Fibroblast of the aortic adventitia (primary cell): Measurements from ENCODE around the gene PHGDH. TPM values are rescaled to one million over a fixed set of nuclear protein-coding genes. Genes with fewer than 3 reads are reported as not detected.
"Not testable (repeated sequence)": the region's sequence is repeated elsewhere in the genome, so short reads cannot be mapped to it uniquely, and the experiment has no call there.

Source experiments
- DNase-seq: peaks from one replicate; pipeline ENCODE4 v3.0.0-alpha.2; 2010; ENCODE audit warnings: low read depth
- H3K4me3 ChIP-seq: 2 replicates; pipeline ENCODE4 v1.5.1; 2011; ENCODE audit warnings: low read depth, mild to moderate bottlenecking, control low read depth, low read length, moderate library complexity
- CTCF ChIP-seq: IDR thresholded peaks from 2 replicates; pipeline ENCODE4 v1.5.1; 2011; ENCODE audit warnings: mild to moderate bottlenecking, low read length, control low read depth, inconsistent platforms; ENCODE audit not compliant: insufficient read depth
- total RNA-seq: library from RNA; depleted of rRNA; stranded (reverse); fragments of >200 nt; gene quantifications from 2 replicates; pipeline ENCODE4 v1.2.3, GENCODE V29; 2012; ENCODE audit warnings: low replicate concordance

PHGDH gene
- total RNA-seq, 1 donor: 246 TPM

- TF ChIP-seq CTCF: no peak
- DNase-seq: peak; percentile 88
- no peak overlapping the region for H3K4me3 ChIP-seq
Measured at GRCh38 chr1:119784191-119784781, 72.6 kb downstream of the PHGDH start.

GRCh38 chr1:119786046-119786445 is 74.3 kb downstream of the PHGDH start:
- not testable (repeated sequence) for H3K4me3 ChIP-seq, DNase-seq

- H3K4me3 ChIP-seq, DNase-seq: not testable (repeated sequence)
Measured at GRCh38 chr1:119786473-119787050, 74.8 kb downstream of the PHGDH start.

GRCh38 chr1:119787776-119788175 is 76.0 kb downstream of the PHGDH start:
- H3K4me3 ChIP-seq: no peak overlapping the region
- peak; percentile 78 for DNase-seq
- TF ChIP-seq CTCF: no peak

GRCh38 chr1:119790451-119791198 is 78.9 kb downstream of the PHGDH start:
- DNase-seq: no peak
- H3K4me3 ChIP-seq: no peak overlapping the region
- no peak for TF ChIP-seq CTCF

- no peak overlapping the region for H3K4me3 ChIP-seq
- TF ChIP-seq CTCF: no peak
- no peak for DNase-seq
Measured at GRCh38 chr1:119791377-119791776, 79.6 kb downstream of the PHGDH start.

Other genes with a start within 250 kb of the PHGDH start
- gene HSD3B1, start 204.7 kb upstream of the PHGDH start, total RNA-seq: not detected in 2 replicates
- gene ZNF697, start 63.7 kb upstream of the PHGDH start, total RNA-seq: 4.4 and 7.3 TPM in 2 replicates
- gene HMGCS2, start 57.0 kb downstream of the PHGDH start, total RNA-seq: not detected in 2 replicates
- gene REG4, start 99.5 kb downstream of the PHGDH start, total RNA-seq: not detected in 2 replicates
- gene ADAM30, start 184.6 kb downstream of the PHGDH start, total RNA-seq: not detected in 2 replicates